Tibial nerve (tissue), 4 donors: ENCODE measurements around the gene PCNX2. TPM values are rescaled to one million over a fixed set of nuclear protein-coding genes. Genes with fewer than 3 reads are reported as not detected.

ENCODE experiments used
- DNase-seq, 2 donors: peaks; one replicate each; pipeline ENCODE4 v3.0.0-alpha.2; 2019; ENCODE audit warnings: low spot score in 2 of 2
- H3K27ac ChIP-seq, 4 donors: fragments of 200-600 bp; sonication (generic) in 3 of 4; one replicate each; pipeline ENCODE4 v1.5.1; 2017 to 2019; ENCODE audit warnings: mild to moderate bottlenecking in 1 of 4
- H3K27me3 ChIP-seq, 2 donors: fragments of 200-600 bp; sonication (generic) in 1 of 2; one replicate each; pipeline versions ENCODE4 v1.5.1 to v1.6.0; 2017 to 2019
- H3K36me3 ChIP-seq, 3 donors: fragments of 200-600 bp; sonication (generic); one replicate each; pipeline ENCODE4 v1.5.1; 2018 to 2019
- H3K4me1 ChIP-seq, 4 donors: fragments of 200-600 bp; sonication (generic) in 3 of 4; one replicate each; pipeline ENCODE4 v1.5.1; 2017 to 2019
- H3K4me3 ChIP-seq, 4 donors: fragments of 200-600 bp; sonication (generic) in 3 of 4; one replicate each; pipeline ENCODE4 v1.5.1; 2017 to 2019; ENCODE audit warnings: mild to moderate bottlenecking in 1 of 4, moderate library complexity in 1 of 4
- H3K9me3 ChIP-seq, 4 donors: fragments of 200-600 bp; sonication (generic) in 3 of 4; one replicate each; pipeline ENCODE4 v1.5.1; 2017 to 2019
- CTCF ChIP-seq, 5 experiments: fragments of 200-600 bp in 3 of 5; fragments of 450-650 bp in 2 of 5; sonication (generic) in 3 of 5; IDR thresholded peaks; one replicate each; pipeline ENCODE4 v1.5.1; 2016 to 2019; ENCODE audit warnings: antibody characterized with exemption in 5 of 5, mild to moderate bottlenecking in 3 of 5, moderate library complexity in 2 of 5
- EP300 ChIP-seq, 2 donors: sonication (generic); formaldehyde crosslinking; IDR thresholded peaks; one replicate each; pipeline ENCODE4 v1.6.1; 2017; ENCODE audit warnings: antibody characterized with exemption in 2 of 2, mild to moderate bottlenecking in 1 of 2
- POLR2A ChIP-seq, 2 donors: fragments of 450-650 bp; IDR thresholded peaks; one replicate each; pipeline ENCODE4 v1.6.1; 2017; ENCODE audit warnings: antibody characterized with exemption in 2 of 2, mild to moderate bottlenecking in 2 of 2, moderate library complexity in 2 of 2
- WGBS, 2 donors: methylation state at CpG; one replicate each; pipeline ENCODE4 v1.1.5; 2018; 5-methylcytosine and 5-hydroxymethylcytosine counted together
- total RNA-seq, 4 donors: library from RNA; depleted of rRNA; stranded (reverse); fragments of >200 nt; gene quantifications; one replicate each; pipeline ENCODE4 v1.1.0, GENCODE V29; 2016

The PCNX2 gene
- total RNA-seq, 4 donors from 2014 or later: 10.2 to 32.1 (median 19.2) TPM

- Histone ChIP-seq H3K4me1 (peaks cover 0 to 4% (median 1%) of the 10 kb centered on the region in 4 donors), H3K27me3 (no peaks in the 10 kb centered on the region), H3K27ac (no peak overlapping the region), H3K4me3 (no peak overlapping the region), H3K36me3 (peaks cover 0 to 81% (median 22%) of the 10 kb centered on the region in 3 donors), H3K9me3 (peaks cover 0 to 9% (median 0%) of the 10 kb centered on the region in 4 donors)
- DNase-seq: no peak
- 85 to 96% methylated on average over 5 of the region's 5 CpGs for WGBS, 2 donors
- no peak for TF ChIP-seq POLR2A (IDR thresholded peaks at IDR 0.05)
- no peak for TF ChIP-seq CTCF (IDR thresholded peaks at IDR 0.05)
- TF ChIP-seq EP300 (IDR thresholded peaks at IDR 0.05): no peak
Measured at GRCh38 chr1:232968391-232968790, 327.1 kb downstream of the PCNX2 start.

- H3K9me3 ChIP-seq: no peaks in the 10 kb centered on the region
- H3K27ac ChIP-seq: no peak overlapping the region
- TF ChIP-seq EP300 (IDR thresholded peaks at IDR 0.05) (no peak), CTCF (IDR thresholded peaks at IDR 0.05) (no peak), POLR2A (IDR thresholded peaks at IDR 0.05) (no peak)
- H3K4me1 ChIP-seq: peaks cover 0 to 19% (median 5%) of the 10 kb centered on the region in 4 donors
- H3K27me3 ChIP-seq: no peaks in the 10 kb centered on the region
- 69 to 77% methylated on average over 4 of the region's 4 CpGs for WGBS, 2 donors
- no peak overlapping the region for H3K4me3 ChIP-seq
- no peak for DNase-seq
- peaks cover 0 to 64% (median 11%) of the 10 kb centered on the region in 3 donors for H3K36me3 ChIP-seq
Measured at GRCh38 chr1:232966663-232967062, 328.9 kb downstream of the PCNX2 start.

GRCh38 chr1:232965912-232966217 is 329.7 kb downstream of the PCNX2 start:
- H3K4me3 ChIP-seq: no peak overlapping the region
- H3K4me1 ChIP-seq: peaks cover 0 to 19% (median 5%) of the 10 kb centered on the region in 4 donors
- no peaks in the 10 kb centered on the region for H3K9me3 ChIP-seq
- TF ChIP-seq EP300 (IDR thresholded peaks at IDR 0.05): no peak
- TF ChIP-seq CTCF (IDR thresholded peaks at IDR 0.05): no peak
- no peak for TF ChIP-seq POLR2A (IDR thresholded peaks at IDR 0.05)
- no peak overlapping the region for H3K27ac ChIP-seq
- H3K36me3 ChIP-seq: peaks cover 0 to 56% (median 7%) of the 10 kb centered on the region in 3 donors
- 82 to 84% methylated on average over 6 of the region's 6 CpGs for WGBS, 2 donors
- no peaks in the 10 kb centered on the region for H3K27me3 ChIP-seq
- DNase-seq: no peak

- WGBS, 2 donors: 82 to 95% methylated on average over 10 of the region's 10 CpGs
- no peak overlapping the region for H3K4me3 ChIP-seq
- DNase-seq: no peak
- H3K27ac ChIP-seq: no peak overlapping the region
- H3K9me3 ChIP-seq: no peaks in the 10 kb centered on the region
- H3K36me3 ChIP-seq: peaks cover 0 to 51% (median 2%) of the 10 kb centered on the region in 3 donors
- no peaks in the 10 kb centered on the region for H3K27me3 ChIP-seq
- H3K4me1 ChIP-seq: peaks cover 0 to 19% (median 5%) of the 10 kb centered on the region in 4 donors
- TF ChIP-seq CTCF (IDR thresholded peaks at IDR 0.05): no peak
- no peak for TF ChIP-seq POLR2A (IDR thresholded peaks at IDR 0.05)
- no peak for TF ChIP-seq EP300 (IDR thresholded peaks at IDR 0.05)
Measured at GRCh38 chr1:232965124-232965911, 330.2 kb downstream of the PCNX2 start.

GRCh38 chr1:232964601-232965000 is 330.9 kb downstream of the PCNX2 start:
- Histone ChIP-seq H3K27ac (no peak overlapping the region), H3K36me3 (peaks cover 0 to 48% (median 0%) of the 10 kb centered on the region in 3 donors), H3K4me1 (peaks cover 0 to 19% (median 5%) of the 10 kb centered on the region in 4 donors), H3K27me3 (no peaks in the 10 kb centered on the region), H3K9me3 (no peaks in the 10 kb centered on the region), H3K4me3 (no peak overlapping the region)
- 93% methylated on average over 4 of the region's 4 CpGs for WGBS, 2 donors
- TF ChIP-seq CTCF (IDR thresholded peaks at IDR 0.05): no peak
- no peak for TF ChIP-seq EP300 (IDR thresholded peaks at IDR 0.05)
- no peak for TF ChIP-seq POLR2A (IDR thresholded peaks at IDR 0.05)
- no peak for DNase-seq
